HFFc6 (cell line): ENCODE data around the gene NAV2. TPM values are rescaled to one million over a fixed set of nuclear protein-coding genes. Genes with fewer than 3 reads are reported as not detected.

Experiments
- DNase-seq: peaks from one replicate; pipeline ENCODE4 v3.0.0-alpha.2; 2018
- H3K27ac Mint-ChIP-seq: 2 replicates; pipeline ENCODE4 v1.8.0; 2020; ENCODE audit warnings: mild to moderate bottlenecking, mixed read lengths
- H3K27me3 Mint-ChIP-seq: 2 replicates; pipeline ENCODE4 v1.8.0; 2021; ENCODE audit warnings: mild to moderate bottlenecking, moderate library complexity, mixed read lengths; ENCODE audit not compliant: insufficient read depth
- H3K36me3 Mint-ChIP-seq: 2 replicates; pipeline ENCODE4 v1.8.0; 2021; ENCODE audit warnings: low read depth, mixed read lengths
- H3K4me1 Mint-ChIP-seq: 2 replicates; pipeline ENCODE4 v1.8.0; 2020; ENCODE audit warnings: low read depth, mixed read lengths
- H3K4me3 Mint-ChIP-seq: 2 replicates; pipeline ENCODE4 v1.8.0; 2020; ENCODE audit warnings: mild to moderate bottlenecking, moderate library complexity, mixed read lengths
- H3K9me3 Mint-ChIP-seq: 2 replicates; pipeline ENCODE4 v1.8.0; 2020; ENCODE audit warnings: mild to moderate bottlenecking, mixed read lengths
- total RNA-seq, 6 experiments: library from RNA; stranded (reverse); fragmentation: NEBNext Ultra II Directional; extraction: Animal tissue kit (Norgen Biotek cat#: 25700); gene quantifications; 2 replicates in 1 of 6; 3 replicates in 5 of 6; pipeline ENCODE4 v1.2.3, GENCODE V29; 2021
- TF ChIP-seq, protein P1 (sequence below): fragments of 200-600 bp; sonication (generic); IDR thresholded peaks from 2 replicates; pipeline ENCODE4 v1.5.0; 2021; ENCODE audit warnings: antibody characterized with exemption, mild to moderate bottlenecking

The NAV2 gene
- total RNA-seq, 6 experiments from 2014 or later: 12.4 to 34.9 (median 31.8) TPM

DNA sequence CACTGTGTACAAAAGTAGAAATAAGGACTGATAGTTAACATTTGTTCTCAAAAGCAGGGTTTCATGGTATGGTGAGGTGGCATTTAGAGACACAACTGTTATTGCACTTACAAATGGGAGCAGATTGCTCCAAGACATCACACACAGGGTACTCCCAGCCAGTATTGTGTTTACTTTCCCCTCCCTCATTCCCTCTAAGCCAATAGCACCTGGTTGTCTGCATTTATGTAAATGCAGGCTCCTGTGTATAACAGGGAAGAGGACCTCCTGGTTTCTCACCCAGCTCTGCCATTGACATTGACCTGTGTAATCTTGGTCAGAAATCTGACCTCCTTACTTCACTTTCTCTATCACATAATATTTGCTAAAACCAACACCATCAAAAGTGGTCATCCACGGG lies 154.4 kb downstream of the NAV2 start:
- no peak overlapping the region for H3K4me3 Mint-ChIP-seq
- H3K27me3 Mint-ChIP-seq: no peaks in the 10 kb centered on the region; the same call in 1 of the 2 replicates
- DNase-seq: no peak
- H3K36me3 Mint-ChIP-seq: peaks cover 27% of the 10 kb centered on the region; the same call in 1 of the 2 replicates
- TF ChIP-seq, protein P1, sequence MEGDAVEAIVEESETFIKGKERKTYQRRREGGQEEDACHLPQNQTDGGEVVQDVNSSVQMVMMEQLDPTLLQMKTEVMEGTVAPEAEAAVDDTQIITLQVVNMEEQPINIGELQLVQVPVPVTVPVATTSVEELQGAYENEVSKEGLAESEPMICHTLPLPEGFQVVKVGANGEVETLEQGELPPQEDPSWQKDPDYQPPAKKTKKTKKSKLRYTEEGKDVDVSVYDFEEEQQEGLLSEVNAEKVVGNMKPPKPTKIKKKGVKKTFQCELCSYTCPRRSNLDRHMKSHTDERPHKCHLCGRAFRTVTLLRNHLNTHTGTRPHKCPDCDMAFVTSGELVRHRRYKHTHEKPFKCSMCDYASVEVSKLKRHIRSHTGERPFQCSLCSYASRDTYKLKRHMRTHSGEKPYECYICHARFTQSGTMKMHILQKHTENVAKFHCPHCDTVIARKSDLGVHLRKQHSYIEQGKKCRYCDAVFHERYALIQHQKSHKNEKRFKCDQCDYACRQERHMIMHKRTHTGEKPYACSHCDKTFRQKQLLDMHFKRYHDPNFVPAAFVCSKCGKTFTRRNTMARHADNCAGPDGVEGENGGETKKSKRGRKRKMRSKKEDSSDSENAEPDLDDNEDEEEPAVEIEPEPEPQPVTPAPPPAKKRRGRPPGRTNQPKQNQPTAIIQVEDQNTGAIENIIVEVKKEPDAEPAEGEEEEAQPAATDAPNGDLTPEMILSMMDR: no peak
- peaks cover 30% of the 10 kb centered on the region for H3K4me1 Mint-ChIP-seq
- H3K27ac Mint-ChIP-seq: no peak overlapping the region
- no peaks in the 10 kb centered on the region for H3K9me3 Mint-ChIP-seq

DNA sequence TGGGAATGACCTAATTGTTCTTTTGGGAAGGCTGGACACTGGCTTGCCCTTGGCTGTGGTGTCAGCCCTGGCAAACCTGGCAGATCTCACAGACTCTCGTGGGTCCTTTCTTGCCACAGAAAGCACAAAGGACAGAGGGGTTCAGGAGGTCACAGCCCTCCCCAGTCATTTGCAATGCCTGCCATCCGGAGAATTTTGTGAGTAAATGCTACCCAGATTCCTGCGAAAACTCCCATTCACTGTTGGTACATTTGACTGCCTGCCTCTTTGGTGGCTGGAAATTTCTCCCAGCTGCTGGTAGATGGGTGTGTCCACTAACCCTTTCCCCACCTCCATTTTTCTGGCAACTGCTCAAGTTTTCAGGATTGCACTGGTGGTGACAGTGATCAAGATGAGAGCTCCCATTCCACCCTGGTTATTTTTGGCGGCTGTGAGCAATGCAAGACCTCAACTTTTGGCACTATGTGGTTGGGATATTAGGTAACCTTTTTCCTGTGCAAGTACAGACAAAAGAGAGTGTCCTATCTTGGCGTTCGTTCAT lies 155.7 kb downstream of the NAV2 start:
- peaks cover 26% of the 10 kb centered on the region; the same call in 1 of the 2 replicates for H3K36me3 Mint-ChIP-seq
- DNase-seq: peak; percentile 19
- H3K4me3 Mint-ChIP-seq: no peak overlapping the region
- H3K4me1 Mint-ChIP-seq: peaks cover 30% of the 10 kb centered on the region
- H3K27ac Mint-ChIP-seq: no peak overlapping the region
- H3K9me3 Mint-ChIP-seq: no peaks in the 10 kb centered on the region
- H3K27me3 Mint-ChIP-seq: no peaks in the 10 kb centered on the region; the same call in 1 of the 2 replicates
- TF ChIP-seq, protein P1: no peak

DNA sequence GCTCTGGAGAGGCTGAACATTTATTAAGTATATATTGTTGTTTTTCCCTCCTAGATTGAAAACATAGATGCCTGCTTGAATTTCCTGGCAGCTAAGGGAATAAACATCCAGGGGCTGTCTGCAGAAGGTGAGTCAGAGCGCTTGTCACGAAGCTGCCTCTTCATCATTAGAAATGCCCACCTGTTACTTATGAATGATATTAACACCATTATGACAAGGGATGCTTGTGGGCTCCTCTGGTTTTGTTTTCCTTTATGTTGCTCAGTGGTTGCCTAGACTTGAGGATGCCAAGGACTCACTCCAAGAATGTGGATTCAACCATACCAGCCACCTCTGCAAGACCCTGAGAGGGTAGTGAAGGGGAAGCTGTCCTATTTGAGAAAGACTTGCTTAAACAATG lies 156.2 kb downstream of the NAV2 start:
- H3K9me3 Mint-ChIP-seq: no peaks in the 10 kb centered on the region
- H3K27me3 Mint-ChIP-seq: no peaks in the 10 kb centered on the region
- no peak overlapping the region for H3K4me3 Mint-ChIP-seq
- TF ChIP-seq, protein P1: no peak
- H3K36me3 Mint-ChIP-seq: peaks cover 22% of the 10 kb centered on the region; the same call in 1 of the 2 replicates
- no peak overlapping the region for H3K27ac Mint-ChIP-seq
- DNase-seq: no peak
- peaks cover 30% of the 10 kb centered on the region for H3K4me1 Mint-ChIP-seq

DNA sequence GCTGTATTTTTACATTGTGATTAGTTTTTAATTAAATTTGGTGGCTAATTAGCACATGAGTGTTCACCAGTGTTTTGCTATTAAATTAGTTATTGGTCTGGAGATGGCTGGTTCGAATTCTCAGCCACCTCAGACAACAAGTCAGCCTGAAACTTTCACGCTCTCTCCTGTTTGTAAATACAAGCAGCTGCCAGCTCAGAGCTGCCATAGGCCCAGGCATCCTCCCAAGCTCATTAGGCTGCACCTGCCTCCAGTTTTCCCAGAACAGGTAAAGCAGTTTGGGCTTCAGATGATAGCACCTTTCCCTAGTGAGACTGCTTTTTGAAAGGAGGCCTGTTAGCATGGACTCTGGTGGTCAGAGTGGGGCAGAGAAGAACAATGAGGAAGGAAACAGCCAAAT lies 156.8 kb downstream of the NAV2 start:
- H3K4me3 Mint-ChIP-seq: no peak overlapping the region
- no peak overlapping the region for H3K27ac Mint-ChIP-seq
- peaks cover 18% of the 10 kb centered on the region; the same call in 1 of the 2 replicates for H3K36me3 Mint-ChIP-seq
- peaks cover 26% of the 10 kb centered on the region for H3K4me1 Mint-ChIP-seq
- no peaks in the 10 kb centered on the region for H3K27me3 Mint-ChIP-seq
- DNase-seq: no peak
- H3K9me3 Mint-ChIP-seq: no peaks in the 10 kb centered on the region
- TF ChIP-seq, protein P1: no peak

DNA sequence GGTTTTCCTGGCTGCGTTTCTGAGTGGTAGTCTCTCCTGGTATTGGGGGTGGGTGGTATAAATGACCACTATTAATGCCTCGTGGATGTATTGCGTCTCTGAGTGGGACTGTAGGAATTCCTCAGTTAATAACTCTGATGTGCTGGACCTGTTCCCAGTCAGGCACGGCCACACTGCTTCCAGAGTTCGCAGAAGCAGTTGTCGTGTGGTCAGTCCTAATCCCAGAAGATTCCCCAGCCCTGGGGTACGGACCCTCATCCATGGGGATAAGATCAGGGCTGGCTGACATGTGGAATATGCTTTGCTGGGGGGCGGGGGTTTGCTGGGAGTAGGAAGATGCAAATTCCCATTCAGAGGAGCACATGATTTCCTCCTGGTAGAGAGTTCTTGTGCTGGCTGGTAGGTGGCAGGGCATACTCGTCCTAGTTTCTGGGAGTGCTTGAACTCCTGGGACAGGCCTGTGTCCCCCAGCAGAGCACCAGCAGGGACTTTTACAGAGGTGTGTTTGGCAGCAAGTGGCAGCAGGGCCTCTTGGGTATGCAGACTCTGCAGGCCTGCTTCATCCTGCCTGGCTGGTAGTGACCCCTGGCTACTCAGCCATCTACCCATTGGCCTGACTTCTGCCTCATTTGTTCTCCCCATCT lies 157.4 kb downstream of the NAV2 start:
- Mint-ChIP-seq H3K4me1 (peaks cover 20% of the 10 kb centered on the region), H3K4me3 (no peak overlapping the region), H3K27me3 (no peaks in the 10 kb centered on the region), H3K27ac (no peak overlapping the region), H3K9me3 (no peaks in the 10 kb centered on the region), H3K36me3 (peaks cover 14% of the 10 kb centered on the region; the same call in 1 of the 2 replicates)
- DNase-seq: no peak
- TF ChIP-seq, protein P1: no peak
